Measurements from ENCODE around the gene BCO1.

The BCO1 gene

GRCh38 chr16:81232740-81233367, 5.6 kb upstream of the BCO1 start:
- DNase-seq: no peak

GRCh38 chr16:81237282-81237681, 1.2 kb upstream of the BCO1 start:
- no peak for DNase-seq

- no peak for DNase-seq
Measured at GRCh38 chr16:81237942-81238295, 570 bp upstream of the BCO1 start.

- no peak for DNase-seq
Measured at GRCh38 chr16:81239367-81240121, 1.1 kb downstream of the BCO1 start.

GRCh38 chr16:81241706-81242105, 3.2 kb downstream of the BCO1 start:
- DNase-seq: no peak

GRCh38 chr16:81242977-81243618, 4.6 kb downstream of the BCO1 start:
- no peak for DNase-seq

- DNase-seq: no peak
Measured at GRCh38 chr16:81243942-81244341, 5.5 kb downstream of the BCO1 start.

- no peak for DNase-seq
Measured at GRCh38 chr16:81251871-81252270, 13.4 kb downstream of the BCO1 start.

GRCh38 chr16:81253141-81253540, 14.7 kb downstream of the BCO1 start:
- no peak for DNase-seq

GRCh38 chr16:81254922-81255526, 16.5 kb downstream of the BCO1 start:
- DNase-seq: no peak

GRCh38 chr16:81259916-81260315, 21.4 kb downstream of the BCO1 start:
- no peak for DNase-seq

GRCh38 chr16:81261049-81261648, 22.7 kb downstream of the BCO1 start:
- peak; percentile 18 for DNase-seq

GRCh38 chr16:81263470-81264220, 25.2 kb downstream of the BCO1 start:
- DNase-seq: no peak

GRCh38 chr16:81264386-81264785, 25.9 kb downstream of the BCO1 start:
- no peak for DNase-seq

GRCh38 chr16:81265052-81265451, 26.6 kb downstream of the BCO1 start:
- no peak for DNase-seq

- no peak for DNase-seq
Measured at GRCh38 chr16:81265658-81266451, 27.4 kb downstream of the BCO1 start.

GRCh38 chr16:81266680-81267095, 28.2 kb downstream of the BCO1 start:
- no peak for DNase-seq

- DNase-seq: no peak
Measured at GRCh38 chr16:81268509-81268908, 30.0 kb downstream of the BCO1 start.

- no peak for DNase-seq
Measured at GRCh38 chr16:81273223-81273950, 34.9 kb downstream of the BCO1 start.

- no peak for DNase-seq
Measured at GRCh38 chr16:81275064-81275532, 36.6 kb downstream of the BCO1 start.

- no peak for DNase-seq
Measured at GRCh38 chr16:81275795-81276194, 37.3 kb downstream of the BCO1 start.
